Occipital lobe (tissue), 2 donors: ENCODE data around the gene KIF25. TPM values are rescaled to one million over a fixed set of nuclear protein-coding genes. Genes with fewer than 3 reads are reported as not detected.

Experiments
- DNase-seq: peaks from one replicate; lab custom pipeline; 2025; lab: John Stamatoyannopoulos, UW
- total RNA-seq: library from RNA; depleted of rRNA; stranded (reverse); fragments of >200 nt; gene quantifications from one replicate; pipeline ENCODE4 v1.2.3, GENCODE V29; 2014

KIF25 gene
- total RNA-seq, 1 donor from 2014 or later = not detected

DNA sequence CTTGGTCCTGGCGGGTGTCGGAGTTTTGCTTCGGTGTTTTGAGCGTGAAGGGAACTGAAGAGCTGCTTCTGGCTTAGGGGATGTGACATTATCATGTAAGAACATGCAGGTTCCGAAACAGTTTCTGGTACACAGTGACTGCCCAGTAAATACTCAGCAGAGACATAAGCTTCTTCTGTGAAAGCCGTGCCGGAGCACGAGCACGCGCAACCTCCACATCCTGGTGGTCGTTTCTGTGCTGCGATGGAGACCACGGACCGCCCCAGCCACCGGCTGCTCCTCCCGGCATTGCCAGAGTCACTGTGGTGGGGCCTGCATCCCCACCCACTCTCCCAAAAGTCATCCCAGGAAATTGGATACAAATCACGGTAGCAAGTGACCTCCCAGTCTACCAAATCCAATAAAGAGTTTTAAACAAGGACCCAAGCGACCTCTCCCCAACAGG, 18.7 kb downstream of the KIF25 start:
- DNase-seq = no peak

DNA sequence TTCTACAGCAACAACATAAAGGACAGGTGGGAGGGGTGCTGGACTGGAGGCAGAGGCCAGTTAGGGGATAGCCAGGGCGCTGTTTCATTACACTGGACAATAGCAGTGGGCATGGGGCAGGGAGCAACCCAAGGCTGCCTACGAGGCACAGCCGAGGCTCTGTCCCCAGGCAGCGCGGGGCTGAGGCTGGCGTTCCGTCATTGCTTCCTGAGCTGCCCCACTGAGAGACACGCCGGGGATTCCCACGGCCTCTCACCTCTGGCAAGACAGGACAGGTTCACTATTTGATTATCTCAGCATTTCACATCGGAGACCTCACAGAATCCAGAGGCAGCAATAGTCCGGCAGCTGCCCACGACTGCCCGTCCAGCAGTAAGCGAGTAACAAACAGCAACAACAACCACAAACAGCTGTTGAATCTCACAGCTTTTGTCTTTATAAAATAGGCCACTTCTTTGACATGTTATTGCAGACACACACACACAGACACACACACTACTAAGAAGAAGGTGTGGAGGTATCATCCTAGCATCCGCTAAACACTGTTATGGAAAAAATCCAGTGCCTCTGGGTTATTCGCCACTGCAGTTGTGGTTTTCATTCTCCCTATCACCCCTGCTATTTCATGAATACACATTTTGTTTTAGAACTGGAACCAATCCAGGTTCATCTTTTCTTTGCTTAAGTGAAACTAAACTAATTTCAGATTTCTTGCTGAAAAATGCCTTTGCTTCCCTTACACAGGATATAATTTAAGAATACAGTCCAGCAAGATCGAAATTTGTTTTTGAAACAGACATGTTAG, 19.5 kb downstream of the KIF25 start:
- no peak for DNase-seq

DNA sequence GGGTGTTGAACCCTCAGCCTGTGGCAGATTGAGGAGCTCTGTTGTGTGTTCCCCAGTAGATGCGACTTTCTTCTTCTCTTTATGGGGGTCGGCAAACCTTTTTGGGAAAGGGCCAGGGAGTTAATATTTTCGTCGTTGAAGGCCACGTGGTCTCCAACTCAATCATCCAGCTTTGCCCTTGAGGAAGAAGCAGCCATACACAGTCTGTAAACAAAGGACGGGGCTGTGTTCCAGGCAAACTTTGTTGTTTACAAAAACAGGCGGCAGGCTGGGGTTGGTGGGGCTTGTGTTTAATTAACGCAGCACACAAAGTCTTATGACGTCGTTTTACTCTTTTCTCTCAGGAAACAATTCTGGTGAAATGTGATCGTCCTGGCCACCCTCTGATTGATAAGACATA, 20.2 kb downstream of the KIF25 start:
- DNase-seq = no peak

DNA sequence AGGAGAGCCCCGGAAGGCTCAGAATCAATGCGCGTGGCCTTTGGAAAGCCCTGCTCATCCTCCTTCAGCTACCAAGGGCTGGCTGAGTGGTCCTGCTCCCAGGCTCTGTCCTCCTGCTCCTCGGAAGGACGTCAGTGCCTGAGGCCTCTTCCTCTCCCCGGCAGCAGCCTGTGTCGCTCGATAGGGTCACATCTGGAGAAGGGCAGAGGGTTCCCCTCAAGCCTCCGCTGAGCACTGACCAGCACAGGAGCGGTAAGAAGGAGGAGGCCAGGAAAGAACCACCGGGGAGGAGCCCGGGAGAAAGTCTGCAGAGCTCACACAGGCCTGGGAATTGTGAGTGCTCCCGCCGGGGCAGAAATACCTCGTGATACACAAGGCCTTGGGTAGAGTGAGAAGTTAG, 21.2 kb downstream of the KIF25 start:
- no peak for DNase-seq

DNA sequence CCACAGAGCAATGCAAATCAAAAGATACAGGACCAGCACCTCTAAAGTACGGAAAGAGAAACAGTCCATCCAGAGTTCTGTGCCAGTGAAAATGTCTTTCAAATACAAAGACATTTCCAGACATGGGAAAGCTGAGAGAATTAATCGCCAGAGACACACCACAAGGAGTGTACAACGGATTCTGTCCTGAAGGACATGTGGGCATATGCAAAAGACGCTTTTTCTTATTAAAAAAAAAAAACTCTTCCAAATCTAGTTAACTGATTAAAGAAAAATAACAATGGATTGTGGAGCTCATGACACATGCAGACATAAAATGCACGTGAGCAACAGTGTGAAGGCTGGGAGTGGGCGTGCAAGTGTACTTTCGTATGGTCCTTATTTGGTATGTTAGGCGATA, 22.8 kb downstream of the KIF25 start:
- no peak for DNase-seq

GRCh38 chr6:168021581-168021980, 24.1 kb downstream of the KIF25 start:
- no peak for DNase-seq

- DNase-seq = no peak
Measured at GRCh38 chr6:168022488-168023321, 25.2 kb downstream of the KIF25 start.

GRCh38 chr6:168024951-168025510, 27.6 kb downstream of the KIF25 start:
- no peak for DNase-seq

- no peak for DNase-seq
Measured at GRCh38 chr6:168025831-168026710, 28.6 kb downstream of the KIF25 start.

DNA sequence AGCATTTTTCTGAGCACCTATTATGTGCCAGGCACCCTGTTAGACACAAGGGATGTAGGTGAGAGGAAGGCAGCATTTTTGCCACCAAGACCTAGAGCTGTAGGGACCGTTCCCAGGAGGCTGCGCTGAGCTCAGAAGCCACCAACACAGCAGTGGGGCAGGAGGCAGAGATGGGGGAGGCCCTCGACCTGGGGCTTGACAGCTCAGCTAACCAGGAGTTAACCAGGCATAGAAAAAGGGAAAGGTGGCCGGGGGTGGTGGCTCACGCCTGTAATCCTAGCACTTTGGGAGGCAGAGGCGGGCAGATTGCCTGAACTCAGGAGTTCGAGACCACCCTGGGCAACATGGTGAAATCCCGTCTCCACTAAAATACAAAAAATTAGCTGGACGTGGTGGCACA, 29.5 kb downstream of the KIF25 start:
- no peak for DNase-seq

DNA sequence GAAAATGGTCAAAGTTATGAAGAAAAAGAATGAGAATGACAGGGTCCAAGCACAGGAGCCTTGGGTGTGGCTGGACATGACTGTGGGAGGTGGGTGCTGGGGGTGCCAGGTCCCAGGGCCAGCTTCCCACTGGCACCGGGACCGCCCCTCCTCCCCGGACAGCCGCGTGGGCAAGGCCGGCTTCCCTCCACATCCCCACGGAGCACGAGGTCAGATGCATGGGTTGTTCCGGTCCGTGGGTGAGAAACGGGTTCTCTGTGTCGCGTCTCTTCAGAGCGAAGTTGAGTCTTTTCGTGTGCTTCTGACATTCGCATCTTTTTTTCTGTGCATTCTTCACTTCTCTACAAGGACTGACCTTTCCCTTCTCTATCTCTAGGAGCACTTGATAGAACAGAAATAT, 30.1 kb downstream of the KIF25 start:
- DNase-seq = no peak

GRCh38 chr6:168028181-168028580, 30.7 kb downstream of the KIF25 start:
- DNase-seq = no peak

DNA sequence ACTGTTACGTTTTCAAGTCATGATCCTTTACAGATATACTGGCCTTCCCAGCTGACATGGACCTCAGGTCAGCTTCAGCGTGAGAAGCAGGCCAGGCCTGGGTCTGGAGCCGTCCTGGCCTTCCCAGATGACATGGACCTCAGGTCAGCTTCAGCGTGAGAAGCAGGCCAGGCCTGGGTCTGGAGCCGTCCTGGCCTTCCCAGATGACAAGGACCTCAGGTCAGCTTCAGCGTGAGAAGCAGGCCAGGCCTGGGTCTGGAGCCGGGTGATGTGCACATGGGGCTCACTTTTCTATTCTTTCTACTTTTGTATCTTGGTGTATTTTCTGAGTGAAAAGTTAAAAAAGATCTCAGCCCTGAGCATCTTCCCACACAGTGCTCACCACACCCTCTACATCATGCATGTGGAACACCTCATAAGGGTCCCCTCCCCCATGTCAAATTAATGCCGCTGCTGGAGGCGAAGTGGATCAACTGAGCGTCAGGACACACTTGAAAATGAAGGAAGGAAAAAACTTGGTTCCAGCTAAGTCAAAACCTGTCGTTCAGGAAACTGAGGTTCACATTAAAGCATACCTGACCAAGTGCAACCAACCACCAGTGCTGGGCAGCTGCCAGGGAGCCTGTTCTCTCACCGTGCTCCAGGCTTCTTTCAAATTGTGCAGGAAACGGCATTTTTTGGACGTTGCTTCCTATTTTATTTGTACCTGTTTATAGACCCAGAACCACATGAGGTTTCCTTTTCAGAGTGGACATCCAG, 32.2 kb downstream of the KIF25 start:
- DNase-seq = no peak

GRCh38 chr6:168030218-168030746, 32.8 kb downstream of the KIF25 start:
- DNase-seq = no peak

DNA sequence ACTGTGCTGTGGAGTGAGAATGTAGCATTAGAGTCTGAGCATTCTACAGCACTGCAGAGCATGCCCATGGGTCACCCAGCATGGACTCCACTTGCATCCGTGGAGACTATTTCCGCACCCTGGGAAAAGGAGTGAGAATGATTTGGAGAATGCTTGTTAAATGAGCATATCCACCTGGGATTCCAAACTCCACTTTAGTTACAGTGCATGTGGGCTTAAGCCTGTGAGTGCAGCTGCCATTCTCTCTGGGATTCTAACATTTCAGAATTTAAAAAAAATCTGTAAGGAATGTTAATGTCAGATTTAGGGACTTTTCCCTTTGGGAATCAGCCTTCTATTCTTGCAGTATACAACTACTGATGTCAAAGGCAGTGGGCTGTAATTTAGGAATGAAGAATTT, 33.4 kb downstream of the KIF25 start:
- no peak for DNase-seq

- DNase-seq = no peak
Measured at GRCh38 chr6:168031411-168031971, 34.0 kb downstream of the KIF25 start.

DNA sequence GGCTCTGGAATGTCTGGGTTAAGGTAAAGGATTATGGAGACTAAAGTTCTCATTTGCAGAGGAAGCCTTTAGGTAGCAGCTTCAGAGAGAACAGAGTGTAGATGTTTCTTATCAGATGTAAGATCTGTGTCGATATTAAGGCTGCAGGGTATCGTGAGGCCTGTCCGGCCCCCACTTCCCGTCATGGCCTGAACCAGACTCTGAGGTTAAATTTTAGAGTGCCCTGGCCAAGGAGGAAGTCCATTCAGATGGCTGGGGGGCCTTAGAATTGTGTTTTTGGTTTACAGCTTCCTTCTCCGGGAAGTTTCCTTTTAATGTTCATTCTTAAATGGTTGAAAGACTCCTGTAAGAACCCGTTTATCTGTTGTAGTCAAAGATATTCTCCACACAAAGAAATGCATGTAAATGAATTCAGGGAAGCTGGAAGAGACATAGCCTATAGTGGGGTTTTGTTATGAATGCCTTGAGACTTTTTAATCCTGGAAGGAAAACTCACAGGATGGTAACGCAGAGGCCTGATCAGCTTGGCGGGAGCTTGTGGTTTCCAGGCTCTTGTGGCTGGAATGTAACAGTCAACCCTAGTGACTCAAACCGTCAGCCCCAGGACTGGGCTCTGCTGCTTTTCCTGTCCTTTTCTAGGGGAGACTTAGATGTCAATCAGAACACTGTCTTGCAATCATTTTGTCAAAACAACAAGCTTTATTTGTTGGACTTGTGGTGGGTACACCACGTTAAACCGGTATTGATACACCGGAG, 34.7 kb downstream of the KIF25 start:
- no peak for DNase-seq

DNA sequence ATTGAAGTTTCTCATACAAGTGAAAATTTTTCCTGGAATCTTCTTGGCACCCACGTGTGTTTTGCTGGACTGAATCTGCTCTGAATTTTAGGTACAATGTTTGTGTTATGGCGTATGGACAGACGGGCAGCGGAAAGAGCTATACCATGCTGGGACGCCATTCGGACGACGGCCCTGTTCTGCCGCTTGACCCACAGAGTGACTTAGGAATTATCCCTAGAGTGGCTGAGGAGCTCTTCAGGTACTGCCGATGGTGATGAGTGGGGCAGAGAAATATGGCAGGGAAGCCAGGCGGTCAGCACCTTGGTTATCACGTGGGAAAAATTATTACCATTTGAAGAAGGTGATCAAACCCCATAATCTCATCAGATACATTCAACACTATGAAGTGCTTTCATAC, 36.3 kb downstream of the KIF25 start:
- DNase-seq = no peak

- DNase-seq = no peak
Measured at GRCh38 chr6:168034537-168034936, 37.1 kb downstream of the KIF25 start.
